ENCODE results near the gene TMPRSS6.

GRCh38 chr22:37126383-37126782 is 16.9 kb upstream of the TMPRSS6 start:
- TF ChIP-seq, protein P1, sequence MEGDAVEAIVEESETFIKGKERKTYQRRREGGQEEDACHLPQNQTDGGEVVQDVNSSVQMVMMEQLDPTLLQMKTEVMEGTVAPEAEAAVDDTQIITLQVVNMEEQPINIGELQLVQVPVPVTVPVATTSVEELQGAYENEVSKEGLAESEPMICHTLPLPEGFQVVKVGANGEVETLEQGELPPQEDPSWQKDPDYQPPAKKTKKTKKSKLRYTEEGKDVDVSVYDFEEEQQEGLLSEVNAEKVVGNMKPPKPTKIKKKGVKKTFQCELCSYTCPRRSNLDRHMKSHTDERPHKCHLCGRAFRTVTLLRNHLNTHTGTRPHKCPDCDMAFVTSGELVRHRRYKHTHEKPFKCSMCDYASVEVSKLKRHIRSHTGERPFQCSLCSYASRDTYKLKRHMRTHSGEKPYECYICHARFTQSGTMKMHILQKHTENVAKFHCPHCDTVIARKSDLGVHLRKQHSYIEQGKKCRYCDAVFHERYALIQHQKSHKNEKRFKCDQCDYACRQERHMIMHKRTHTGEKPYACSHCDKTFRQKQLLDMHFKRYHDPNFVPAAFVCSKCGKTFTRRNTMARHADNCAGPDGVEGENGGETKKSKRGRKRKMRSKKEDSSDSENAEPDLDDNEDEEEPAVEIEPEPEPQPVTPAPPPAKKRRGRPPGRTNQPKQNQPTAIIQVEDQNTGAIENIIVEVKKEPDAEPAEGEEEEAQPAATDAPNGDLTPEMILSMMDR (IDR thresholded peaks at IDR 0.05): no peak
- no peak for TF ChIP-seq POLR2A (IDR thresholded peaks at IDR 0.05)

Data from esophagus squamous epithelium (tissue), 4 donors.